Stimulated activated CD4-positive, alpha-beta T cell treated with anti-CD3 and anti-CD28 coated beads, Interleukin-12 subunit alpha, Interleukin-12 subunit beta, amount 100 ng/mL, for 48 hours (primary cell): ENCODE data around the gene ALPL.

Source experiments
- DNase-seq, 3 donors: peaks; one replicate each; pipeline ENCODE4 v3.0.0-alpha.2; 2020; ENCODE audit warnings: low read depth in 2 of 3, low spot score in 1 of 3

ALPL gene

DNA sequence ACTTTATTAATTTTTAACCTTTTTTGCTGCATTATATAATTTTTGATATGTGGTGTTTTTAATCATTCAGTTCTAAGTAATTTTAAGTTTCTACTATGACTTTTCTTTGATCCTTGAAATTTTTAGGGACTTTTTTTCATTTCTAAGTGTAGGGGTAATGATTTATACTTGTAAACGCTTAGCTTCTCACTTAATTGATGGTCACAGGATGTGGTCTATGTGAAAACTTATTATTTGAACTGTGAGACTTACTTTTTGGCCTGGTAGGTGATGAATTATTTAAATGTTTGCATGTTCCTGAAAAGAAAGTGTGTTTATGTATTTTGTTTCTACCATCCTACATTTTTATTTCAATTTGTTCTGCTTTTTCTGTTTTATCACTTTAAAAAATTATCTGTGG lies 17.2 kb downstream of the ALPL start:
- no peak for DNase-seq

DNA sequence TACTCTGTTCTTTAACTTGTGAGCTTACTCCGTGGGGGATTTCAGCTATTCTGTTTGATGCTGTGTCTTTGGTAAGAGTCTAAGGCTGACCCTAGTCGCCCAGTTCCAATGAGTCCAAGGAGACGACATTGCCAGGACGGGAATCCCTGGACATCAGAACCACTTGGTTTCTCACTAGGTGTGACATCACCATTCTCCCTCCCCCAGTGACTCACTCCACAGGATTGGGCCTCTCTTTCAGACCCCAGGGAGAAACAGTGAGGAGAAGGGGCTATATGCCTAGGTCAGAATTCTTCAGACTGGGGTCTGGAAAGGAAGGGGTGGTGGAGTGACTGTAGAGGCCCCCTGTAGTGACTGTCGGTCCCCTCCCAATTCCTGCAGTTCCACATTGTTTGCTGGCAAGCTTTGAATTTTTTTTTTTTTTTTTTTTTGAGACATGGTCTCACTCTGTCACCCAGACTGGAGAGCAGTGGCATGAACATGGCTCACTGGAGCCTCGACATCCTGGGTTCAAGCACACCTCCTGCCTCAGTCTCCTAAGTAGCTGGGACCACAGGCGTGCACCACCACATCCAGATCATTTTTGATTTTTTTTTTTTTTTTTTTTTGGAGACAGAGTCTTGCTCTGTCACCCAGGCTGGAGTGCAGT lies 21.3 kb downstream of the ALPL start:
- no peak for DNase-seq

DNA sequence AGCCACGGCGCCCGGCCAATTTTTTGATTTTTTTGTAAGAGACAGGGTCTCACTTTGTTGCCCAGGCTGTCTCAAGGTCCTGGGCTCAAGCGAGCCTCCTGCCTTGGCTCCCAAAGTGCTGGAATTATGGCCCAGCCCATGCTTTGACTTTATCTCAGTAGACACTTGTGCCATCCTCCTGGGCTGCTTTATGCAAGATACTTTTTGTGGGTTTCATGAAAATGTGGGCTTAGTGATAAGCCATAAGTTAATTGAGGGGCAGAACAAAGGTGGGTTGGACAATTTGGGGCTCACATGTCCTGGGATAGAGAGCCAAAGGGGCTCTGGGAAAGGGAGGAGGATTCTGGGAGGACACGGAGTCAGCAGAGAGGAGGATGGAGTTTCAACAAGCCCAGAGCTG lies 22.0 kb downstream of the ALPL start:
- no peak for DNase-seq

DNA sequence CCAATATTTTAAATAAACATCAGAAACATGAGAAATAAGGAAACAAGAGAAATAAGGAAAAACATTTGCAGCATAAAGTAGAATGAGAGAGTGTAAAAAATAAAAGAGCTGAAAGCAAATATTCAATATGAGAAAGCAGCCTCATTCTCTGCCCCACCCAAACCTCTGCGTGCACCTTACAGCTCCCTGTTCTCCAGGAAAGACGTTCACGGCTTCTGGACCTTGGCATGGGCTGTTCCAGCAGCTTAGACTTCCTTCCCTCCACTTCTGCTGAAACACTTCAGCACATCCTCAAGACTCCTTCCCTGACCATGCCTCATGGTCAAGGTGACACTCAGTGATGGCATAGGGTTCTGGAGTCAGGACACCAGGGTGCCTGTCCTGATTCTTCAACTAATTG lies 23.3 kb downstream of the ALPL start:
- DNase-seq, result no peak

DNA sequence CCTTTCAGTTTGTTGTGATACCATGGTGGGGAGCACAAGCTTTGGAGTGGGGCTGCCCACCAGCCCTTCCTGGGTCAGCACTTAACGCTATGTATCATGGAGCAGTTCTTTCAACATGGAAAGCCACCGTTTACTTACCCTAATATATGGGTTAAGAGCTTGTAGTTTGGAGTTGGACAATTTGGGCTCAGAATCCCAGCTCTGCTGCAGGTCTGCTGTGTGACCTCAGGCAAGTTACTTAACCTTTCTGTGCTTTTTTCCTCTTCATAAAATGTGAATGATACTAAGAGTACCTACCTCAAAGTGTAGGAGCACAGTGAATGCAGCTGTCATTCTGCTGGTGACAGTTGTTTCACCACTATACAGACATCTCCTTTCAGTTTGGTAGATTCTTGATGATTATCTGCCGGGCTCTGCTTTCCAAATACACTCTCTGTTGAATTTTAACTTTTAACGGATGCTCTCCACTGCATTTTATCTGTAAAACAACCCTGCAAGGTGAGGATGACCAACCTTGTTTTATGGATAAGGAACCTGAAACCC lies 23.8 kb downstream of the ALPL start:
- no peak for DNase-seq

DNA sequence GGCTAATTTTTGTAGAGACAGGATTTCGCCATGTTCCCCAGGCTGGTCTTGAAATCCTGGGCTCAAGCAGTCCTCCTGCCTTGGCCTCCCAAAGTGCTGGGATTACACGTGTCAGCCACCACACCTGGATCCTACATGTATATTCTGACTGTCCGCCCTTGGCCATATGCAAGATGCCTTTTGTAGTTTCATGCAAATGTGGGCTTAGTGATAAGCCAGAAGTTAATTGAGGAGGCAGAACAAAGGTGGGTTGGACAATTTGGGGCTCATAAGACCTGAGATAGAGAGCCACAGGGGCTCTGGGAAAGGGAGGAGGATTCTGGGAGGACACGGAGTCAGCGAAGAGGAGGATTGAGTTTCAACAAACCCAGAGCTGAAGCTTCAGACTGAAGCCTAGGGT lies 24.9 kb downstream of the ALPL start:
- no peak for DNase-seq

DNA sequence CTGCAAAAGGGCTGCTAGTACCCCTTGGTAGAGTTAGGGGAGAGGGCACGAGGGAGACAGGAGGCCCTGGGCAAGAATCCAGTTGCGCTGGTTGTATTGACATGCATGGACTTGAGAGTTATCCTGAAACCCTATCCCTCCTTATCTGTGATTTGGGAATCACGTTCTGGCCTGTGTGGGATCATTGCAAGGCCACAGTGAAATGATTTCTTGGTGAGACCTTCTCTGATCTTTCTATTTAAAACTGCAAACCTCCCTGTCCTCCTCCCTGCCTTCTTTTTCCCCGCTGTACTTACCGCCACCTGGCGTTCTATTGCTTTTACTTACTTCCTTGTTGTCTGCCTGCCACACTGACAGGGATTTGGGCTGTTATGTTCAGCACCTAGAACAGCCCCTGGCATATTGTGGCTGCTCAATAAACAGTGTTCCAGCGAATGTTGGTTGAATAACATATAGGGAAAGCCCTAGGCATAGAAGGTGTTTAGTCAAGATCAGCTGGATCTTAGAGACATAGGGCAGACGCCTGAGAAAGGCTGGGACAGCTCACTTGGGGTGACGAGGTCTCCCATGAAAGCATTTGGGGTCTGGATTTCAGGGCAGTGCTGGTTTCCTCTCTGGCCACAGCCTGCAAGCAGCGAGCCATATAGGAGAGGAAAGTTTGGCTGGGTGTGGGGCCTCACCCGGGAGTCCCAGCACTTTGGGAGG lies 25.6 kb downstream of the ALPL start:
- DNase-seq, result no peak

DNA sequence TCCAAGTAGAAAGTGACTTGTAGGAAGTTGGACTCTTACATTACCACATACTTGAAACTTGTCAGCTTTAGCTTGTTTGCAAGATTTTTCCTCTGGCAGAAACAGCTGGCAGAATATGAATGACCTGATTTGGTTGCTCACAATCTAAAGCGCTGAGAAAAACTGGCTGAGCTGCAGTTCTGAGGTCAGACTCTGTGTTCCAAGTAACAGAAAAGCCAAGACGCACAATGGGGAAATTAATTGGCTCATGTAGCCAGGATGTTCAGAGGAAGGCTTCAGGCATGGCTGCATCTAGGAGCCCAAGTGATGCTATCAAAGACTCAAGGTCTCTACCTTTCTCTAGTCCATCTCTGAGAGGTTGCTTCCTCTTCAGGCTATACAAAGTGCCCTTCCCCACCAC lies 27.0 kb downstream of the ALPL start:
- DNase-seq, result no peak

DNA sequence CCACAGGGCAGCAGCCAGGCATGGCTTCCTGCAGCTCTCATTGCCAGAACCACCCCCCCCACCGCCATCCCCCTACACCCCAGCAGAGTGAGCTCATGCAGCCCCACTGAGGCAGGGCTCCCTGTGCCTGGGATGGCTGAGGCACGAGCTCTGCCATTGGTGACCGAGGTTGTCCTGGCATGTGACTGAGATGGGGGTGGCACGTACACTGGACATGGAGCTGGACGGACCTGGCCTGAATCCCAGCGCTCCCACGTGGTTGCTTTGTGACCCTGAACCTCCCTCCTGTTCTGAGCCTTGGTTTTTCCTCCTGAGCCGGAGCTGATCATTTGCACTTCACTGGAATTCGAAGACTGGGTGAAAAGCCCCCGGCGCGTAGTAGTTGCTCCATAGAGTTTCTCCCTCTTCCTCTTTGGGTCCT lies 28.3 kb downstream of the ALPL start:
- no peak for DNase-seq

DNA sequence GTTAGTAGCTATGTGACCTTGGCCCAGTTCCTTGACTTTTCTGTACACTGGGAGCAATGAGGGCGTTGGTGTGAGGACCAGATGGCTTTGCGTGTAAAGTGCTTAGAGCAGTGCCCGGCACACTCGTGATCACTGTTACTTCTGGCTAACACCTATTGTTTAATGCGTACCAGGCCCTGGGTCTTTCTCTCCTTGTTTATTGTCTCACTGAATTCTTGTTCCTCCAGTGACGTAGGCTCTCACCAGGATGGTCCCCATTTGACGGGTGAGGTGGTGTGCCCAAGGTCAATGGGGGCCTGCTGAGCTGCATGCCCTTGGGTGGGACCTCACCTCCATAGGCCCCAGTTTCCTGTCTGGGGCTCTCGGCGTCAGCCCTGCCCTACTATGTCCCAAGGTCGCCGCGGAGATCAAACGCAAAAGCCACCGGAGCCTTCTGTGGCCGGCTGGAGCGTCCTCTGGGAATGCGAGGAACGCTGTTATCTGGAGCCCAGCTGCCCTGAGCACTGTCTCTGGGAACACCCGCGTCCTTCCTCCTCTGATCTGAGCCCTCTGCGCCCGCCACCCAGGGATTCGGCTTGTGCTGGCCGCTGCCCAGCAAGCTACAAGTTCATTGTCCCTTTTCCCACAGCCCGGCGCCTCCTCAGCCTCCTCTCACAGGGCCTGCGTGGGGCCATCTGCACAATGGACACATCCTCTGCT lies 28.9 kb downstream of the ALPL start:
- no peak for DNase-seq

DNA sequence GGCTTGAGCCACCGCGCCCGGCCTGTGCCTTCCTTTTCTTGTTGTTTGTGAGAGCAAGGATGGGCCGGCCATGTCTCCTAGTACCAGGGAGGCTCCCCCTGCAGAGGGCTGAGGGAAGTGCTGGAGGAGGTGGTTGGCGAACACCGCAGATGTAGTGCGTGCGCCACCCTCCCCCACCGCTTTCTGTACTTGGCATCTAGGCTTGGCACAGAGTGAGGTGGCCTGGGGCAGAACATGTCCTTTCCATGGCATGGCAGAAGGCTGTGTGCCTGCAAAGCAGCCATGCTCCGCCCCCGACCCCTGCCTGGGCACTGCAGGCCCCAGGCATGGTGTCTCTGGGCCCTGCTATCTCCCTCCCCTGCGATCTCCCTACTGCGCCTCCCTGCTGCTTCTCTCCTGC lies 30.7 kb downstream of the ALPL start:
- DNase-seq, result no peak

DNA sequence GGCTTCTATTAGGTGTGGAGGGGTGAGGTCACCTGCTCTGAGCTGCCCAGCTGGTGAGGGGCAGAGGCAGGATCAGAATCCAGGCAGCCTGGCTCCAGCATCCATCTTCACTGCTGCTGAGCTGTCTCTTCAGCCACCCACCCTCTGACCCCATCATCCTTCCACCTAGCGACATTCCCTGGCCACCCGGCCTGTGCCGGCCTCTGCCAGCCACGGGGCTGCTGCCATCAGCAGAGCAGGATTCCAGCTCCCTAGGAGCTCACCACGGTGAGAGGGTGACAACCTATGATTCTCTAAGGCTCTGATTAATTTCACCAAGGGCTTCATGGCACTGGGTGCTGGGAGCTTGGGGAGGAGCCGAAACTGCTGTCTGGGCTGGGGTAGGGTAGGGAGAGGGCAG lies 32.1 kb downstream of the ALPL start:
- no peak for DNase-seq

DNA sequence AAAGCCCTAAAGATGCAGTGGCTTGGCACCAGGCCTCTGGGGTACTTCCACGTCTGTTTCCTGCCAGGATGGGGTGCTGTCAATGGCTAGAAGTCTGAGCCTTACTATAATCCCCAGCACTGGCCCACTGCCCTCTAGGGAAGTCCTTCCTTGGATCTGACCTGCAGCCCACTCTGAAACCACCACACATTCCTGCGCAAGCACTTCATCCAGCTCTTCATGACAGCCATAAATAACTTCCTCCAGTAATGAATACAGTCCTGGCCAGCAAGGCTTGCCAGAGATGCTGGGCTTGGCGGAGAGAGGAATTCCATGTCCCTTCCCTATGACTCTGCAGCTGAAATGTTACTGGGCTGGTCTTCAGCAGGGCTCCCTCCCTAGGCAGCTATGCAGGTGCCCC lies 32.6 kb downstream of the ALPL start:
- no peak for DNase-seq

DNA sequence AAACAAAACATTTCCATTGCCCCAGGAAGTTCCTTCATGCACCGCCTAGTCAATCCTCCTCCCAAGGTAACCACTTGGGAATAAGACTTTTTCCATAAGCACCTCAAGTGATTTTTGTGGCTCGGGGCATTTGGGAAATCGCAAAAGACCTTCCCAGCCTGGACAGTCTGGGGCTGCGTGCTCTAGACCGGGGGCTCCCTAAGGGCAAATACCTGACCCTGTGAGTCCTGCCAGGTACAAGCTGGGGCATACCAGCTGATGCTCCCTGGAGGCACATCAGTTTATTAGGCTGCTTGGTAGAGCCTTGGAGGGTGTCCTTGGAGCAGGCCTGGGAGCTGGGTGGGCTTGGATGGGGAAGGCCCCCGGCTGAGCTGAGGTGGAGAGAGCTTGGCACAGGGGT lies 34.4 kb downstream of the ALPL start:
- no peak for DNase-seq

DNA sequence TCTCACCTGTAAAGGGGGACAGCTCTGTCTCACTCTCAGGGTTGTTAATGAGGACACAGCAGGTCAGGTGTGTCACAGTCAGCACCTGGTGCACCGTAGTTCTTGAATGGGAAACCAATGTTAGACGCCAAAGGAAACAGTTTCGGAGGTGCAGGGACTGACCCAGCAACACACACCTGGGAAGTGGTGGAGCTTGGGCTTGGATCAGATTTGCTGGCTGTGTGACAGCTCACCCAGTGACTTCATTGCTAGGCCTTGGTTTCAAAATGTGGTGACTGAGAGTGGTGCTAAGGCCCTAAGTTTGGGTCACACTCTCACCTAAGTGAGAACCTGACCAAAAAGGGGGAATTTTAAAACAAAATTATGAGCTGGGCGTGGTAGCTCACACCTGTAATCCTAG lies 34.9 kb downstream of the ALPL start:
- no peak for DNase-seq

DNA sequence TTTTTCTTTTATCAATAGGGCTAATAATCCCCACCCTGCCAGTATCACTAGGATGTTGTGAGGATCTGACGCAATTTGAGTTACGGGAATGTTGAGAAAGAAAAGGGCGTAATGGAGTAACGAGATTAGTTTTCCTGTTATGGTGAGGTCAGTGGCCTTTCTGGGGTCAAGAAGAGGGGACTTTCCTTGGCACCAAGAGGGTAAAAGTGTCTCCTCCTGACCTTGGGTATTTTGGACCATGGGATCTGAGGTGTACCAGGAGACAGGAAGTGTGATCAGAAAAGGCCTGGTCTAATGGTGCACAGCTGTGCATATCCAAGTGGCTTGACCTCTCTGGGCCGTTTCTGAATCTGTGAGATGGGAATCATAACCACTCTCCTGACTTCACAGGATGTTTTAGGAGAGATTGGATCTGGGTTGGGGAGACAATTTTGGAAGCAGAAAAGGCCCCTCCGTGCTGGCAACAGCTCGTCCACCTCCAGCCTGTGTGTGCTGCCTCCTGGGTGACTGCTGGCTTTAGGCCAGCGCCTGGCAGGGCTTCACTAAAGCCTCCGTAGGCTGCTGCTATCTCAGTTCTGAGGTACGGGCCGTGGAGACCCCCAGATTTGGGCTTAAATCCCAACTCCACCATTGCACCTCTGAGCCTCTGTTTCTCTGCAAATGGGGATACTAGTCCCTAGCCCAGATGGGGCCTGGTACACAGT lies 37.1 kb downstream of the ALPL start:
- DNase-seq, result no peak

DNA sequence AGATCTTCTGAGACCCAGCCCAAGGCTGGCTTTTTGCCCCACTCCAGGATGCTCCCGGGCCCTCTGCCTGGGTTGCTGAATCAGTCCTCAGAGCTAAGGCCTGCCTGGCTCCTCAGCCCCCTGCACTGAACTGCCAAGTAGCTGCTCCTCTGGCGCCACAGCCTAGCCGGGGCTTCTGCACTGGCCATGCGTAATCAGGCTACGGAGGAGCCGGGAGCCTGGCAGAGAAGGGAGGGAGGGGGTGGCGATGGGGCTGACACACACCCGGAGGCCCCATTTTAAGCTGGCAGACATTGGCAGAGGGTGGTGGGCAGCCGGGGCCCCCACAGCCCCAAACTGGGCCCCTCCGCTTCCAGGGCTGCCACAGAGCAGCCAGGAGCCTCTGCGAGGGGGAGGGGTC lies 38.7 kb downstream of the ALPL start:
- DNase-seq, result no peak

DNA sequence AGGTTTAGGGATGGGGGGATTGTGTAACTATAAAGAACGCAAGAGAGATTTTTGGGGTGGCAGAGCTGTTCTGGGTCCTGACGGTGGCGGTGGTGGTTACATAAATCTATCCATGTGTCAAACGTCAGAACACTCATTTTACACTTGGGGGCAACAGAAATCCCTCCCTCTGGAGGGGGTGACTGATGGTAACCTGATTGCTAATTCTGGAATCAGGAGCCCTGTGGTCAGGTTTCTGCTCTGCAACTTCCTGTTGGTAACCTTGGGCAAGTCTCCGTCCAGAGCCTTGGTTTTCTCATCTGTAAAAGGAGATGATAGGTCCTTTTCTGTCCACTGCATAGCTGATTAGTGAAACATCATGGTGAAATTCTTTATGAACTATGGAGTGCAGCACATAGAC lies 40.9 kb downstream of the ALPL start:
- no peak for DNase-seq

DNA sequence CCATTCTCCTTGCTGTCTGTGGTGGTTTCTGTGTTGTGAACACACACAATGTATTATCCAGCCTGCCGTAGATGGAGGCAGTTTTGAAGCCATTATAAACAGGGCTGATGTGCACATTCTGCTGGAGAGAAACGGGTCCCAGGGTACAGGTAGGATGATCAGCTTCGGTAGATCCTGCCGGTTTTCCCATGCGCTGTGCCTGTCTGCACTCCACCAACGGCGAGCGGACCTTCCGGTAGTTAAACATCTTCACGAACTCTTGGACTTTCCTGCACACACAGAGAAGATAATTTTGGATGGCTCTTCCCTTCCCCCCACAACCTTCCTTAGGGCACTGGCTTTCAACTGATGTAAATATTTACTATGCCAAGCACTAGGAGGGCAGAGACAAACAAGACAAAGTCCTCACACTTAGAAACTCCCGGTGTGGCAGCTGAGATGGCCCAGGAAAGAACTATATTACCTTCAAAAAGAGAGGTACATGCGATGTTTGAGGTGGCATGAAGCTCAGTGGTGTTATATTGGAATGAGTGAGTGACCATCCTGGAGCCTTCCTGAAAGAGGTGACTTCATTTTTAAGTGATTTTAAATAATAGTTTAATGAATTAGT lies 41.7 kb downstream of the ALPL start:
- DNase-seq, result no peak

DNA sequence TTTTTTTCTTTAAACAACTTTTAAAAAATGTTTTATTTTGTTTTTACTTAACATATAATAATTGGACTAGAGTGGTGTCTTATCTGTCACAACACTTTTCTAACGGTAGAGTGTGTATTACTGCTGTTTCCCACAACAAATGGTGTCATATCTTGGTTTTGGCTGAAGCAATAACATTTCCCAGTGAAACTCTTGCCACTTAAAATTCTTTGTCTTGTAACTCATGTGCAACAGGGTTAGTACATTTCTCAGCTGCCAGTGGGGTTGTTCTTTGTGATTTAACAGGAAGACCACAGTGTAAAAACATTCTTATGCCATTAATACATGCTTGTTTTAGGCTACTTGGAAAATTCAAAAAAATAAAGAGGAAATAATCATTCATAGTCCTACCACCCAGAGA lies 43.5 kb downstream of the ALPL start:
- no peak for DNase-seq
